DND-41 (cell line): ENCODE results near the gene CDA.

Experiments
- ATAC-seq: fragments of 200-7000 bp; cut with Tn5 transposase; 3 replicates; pipeline ENCODE4 v1.9.1; 2021; ENCODE audit warnings: low read depth; ENCODE audit not compliant: insufficient read depth
- DNase-seq: peaks from one replicate; pipeline ENCODE4 v3.0.0-alpha.2; 2020
- H2AFZ ChIP-seq: 2 replicates; pipeline ENCODE4 v1.6.0; 2012; ENCODE audit warnings: low read depth, low read length
- H3K27ac ChIP-seq: 2 replicates; pipeline ENCODE4 v1.5.1; 2012; ENCODE audit warnings: low read length, inconsistent platforms
- H3K27me3 ChIP-seq: fragments of 200-600 bp; sonication (generic); 2 replicates; pipeline ENCODE4 v1.6.0; 2012; ENCODE audit warnings: low read length, mild to moderate bottlenecking, inconsistent platforms; ENCODE audit not compliant: insufficient read depth, poor library complexity
- H3K36me3 ChIP-seq: 2 replicates; pipeline ENCODE4 v1.5.1; 2012; ENCODE audit warnings: low read length, inconsistent platforms; ENCODE audit not compliant: insufficient read depth
- H3K4me1 ChIP-seq: 2 replicates; pipeline ENCODE4 v1.5.1; 2012; ENCODE audit warnings: mild to moderate bottlenecking, low read length; ENCODE audit not compliant: insufficient read depth
- H3K4me2 ChIP-seq: 2 replicates; pipeline ENCODE4 v1.6.0; 2012; ENCODE audit warnings: mild to moderate bottlenecking, moderate library complexity, low read length, inconsistent platforms; ENCODE audit not compliant: insufficient read depth
- H3K4me3 ChIP-seq, 2 experiments: fragments of 200-600 bp in 1 of 2; shearing (Covaris generic) in 1 of 2; 2 replicates each; pipeline ENCODE4 v1.5.1; 2012 to 2016; ENCODE audit warnings: inconsistent platforms in 2 of 2, low read length in 2 of 2, mild to moderate bottlenecking in 2 of 2, low read depth in 1 of 2, moderate library complexity in 1 of 2
- H3K79me2 ChIP-seq: 2 replicates; pipeline ENCODE4 v1.6.0; 2012; ENCODE audit warnings: low read length, inconsistent platforms; ENCODE audit not compliant: insufficient read depth
- H3K9ac ChIP-seq: 2 replicates; pipeline ENCODE4 v1.6.0; 2012; ENCODE audit warnings: low read depth, mild to moderate bottlenecking, inconsistent platforms, low read length, moderate library complexity
- H3K9me3 ChIP-seq: 2 replicates; pipeline ENCODE4 v1.5.1; 2012; ENCODE audit warnings: low read length, moderate library complexity, mild to moderate bottlenecking, inconsistent platforms; ENCODE audit not compliant: insufficient read depth, severe bottlenecking
- H4K20me1 ChIP-seq: 2 replicates; pipeline ENCODE4 v1.6.0; 2012; ENCODE audit warnings: low read length; ENCODE audit not compliant: insufficient read depth
- EZH2 ChIP-seq: IDR thresholded peaks from 3 replicates; pipeline ENCODE4 v1.6.1; 2012; ENCODE audit warnings: borderline replicate concordance, low read depth, mild to moderate bottlenecking, moderate library complexity, low read length, inconsistent platforms; ENCODE audit not compliant: severe bottlenecking
- TF ChIP-seq, protein P1 (sequence below): IDR thresholded peaks from 2 replicates; pipeline ENCODE4 v1.5.1; 2012; ENCODE audit warnings: borderline replicate concordance, low read length, moderate library complexity, mild to moderate bottlenecking; ENCODE audit not compliant: poor library complexity, severe bottlenecking; ENCODE audit errors: extremely low read depth

Gene CDA

DNA sequence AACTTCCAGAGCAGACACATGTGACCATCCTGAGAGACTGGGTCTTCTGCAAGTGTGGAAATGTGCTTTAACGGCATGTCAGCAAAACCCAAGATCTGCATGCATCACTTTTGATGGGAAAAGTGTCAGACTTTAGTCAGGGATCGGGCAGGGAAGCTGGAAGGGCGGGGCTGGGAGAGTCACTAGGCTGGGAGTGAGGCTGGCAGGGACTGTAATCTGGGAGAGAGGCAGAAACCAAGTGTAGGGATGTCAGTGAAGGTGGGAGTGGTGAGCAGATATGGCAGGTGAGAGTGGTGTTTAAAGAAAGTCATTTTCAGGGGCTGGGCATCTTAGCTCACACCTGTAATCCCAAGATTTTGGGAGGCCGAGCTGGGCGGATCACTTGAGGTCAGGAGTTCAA lies 11.3 kb downstream of the CDA start:
- Histone ChIP-seq H2AFZ (no peak overlapping the region), H3K36me3 (no peaks in the 10 kb centered on the region), H3K9me3 (no peaks in the 10 kb centered on the region), H3K79me2 (no peaks in the 10 kb centered on the region), H3K4me2 (no peak overlapping the region), H3K4me3 (no peak overlapping the region), H3K4me1 (no peaks in the 10 kb centered on the region), H3K27me3 (no peaks in the 10 kb centered on the region), H4K20me1 (no peaks in the 10 kb centered on the region), H3K9ac (no peak overlapping the region), H3K27ac (no peak overlapping the region)
- TF ChIP-seq, protein P1, sequence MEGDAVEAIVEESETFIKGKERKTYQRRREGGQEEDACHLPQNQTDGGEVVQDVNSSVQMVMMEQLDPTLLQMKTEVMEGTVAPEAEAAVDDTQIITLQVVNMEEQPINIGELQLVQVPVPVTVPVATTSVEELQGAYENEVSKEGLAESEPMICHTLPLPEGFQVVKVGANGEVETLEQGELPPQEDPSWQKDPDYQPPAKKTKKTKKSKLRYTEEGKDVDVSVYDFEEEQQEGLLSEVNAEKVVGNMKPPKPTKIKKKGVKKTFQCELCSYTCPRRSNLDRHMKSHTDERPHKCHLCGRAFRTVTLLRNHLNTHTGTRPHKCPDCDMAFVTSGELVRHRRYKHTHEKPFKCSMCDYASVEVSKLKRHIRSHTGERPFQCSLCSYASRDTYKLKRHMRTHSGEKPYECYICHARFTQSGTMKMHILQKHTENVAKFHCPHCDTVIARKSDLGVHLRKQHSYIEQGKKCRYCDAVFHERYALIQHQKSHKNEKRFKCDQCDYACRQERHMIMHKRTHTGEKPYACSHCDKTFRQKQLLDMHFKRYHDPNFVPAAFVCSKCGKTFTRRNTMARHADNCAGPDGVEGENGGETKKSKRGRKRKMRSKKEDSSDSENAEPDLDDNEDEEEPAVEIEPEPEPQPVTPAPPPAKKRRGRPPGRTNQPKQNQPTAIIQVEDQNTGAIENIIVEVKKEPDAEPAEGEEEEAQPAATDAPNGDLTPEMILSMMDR: no peak
- no peak for TF ChIP-seq EZH2
- DNase-seq: no peak
- no peak for ATAC-seq

DNA sequence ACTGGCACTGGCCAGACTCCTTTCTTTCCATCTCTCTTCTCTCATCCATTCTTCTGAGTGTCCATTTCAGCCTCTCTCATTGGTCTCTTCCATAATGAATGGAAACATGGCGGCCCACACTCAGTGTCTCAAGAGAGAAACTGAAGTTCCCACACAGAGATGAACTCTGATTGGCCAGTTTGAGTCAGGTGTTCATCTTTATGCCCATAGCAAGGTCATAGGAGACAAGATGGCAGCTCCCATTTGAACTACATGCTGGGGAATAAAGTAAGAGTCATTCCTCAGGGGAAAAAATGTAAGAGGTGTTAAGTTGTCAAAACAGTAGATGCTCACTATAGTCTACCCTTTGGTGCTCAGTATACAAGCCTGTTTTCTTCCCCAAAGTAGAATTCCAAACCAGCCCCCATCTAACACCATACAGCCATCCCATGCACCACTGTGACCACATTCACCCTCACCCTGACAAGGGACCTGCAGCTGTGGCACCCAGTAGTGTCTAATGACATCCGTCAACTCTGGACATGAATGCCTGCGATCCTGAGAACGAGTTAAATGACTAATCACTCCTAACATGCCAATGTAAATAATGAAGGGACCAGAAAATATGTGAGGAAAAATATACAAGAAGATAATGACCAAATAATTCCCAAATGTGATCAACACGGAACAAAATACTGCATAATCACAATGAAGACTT lies 12.4 kb downstream of the CDA start:
- Histone ChIP-seq H3K4me2 (no peak overlapping the region), H3K27me3 (no peaks in the 10 kb centered on the region), H4K20me1 (no peaks in the 10 kb centered on the region), H3K4me3 (no peak overlapping the region), H2AFZ (no peak overlapping the region), H3K9me3 (no peaks in the 10 kb centered on the region), H3K36me3 (no peaks in the 10 kb centered on the region), H3K4me1 (no peaks in the 10 kb centered on the region), H3K27ac (no peak overlapping the region), H3K79me2 (no peaks in the 10 kb centered on the region), H3K9ac (no peak overlapping the region)
- TF ChIP-seq, protein P1: no peak
- ATAC-seq: no peak
- DNase-seq: no peak

DNA sequence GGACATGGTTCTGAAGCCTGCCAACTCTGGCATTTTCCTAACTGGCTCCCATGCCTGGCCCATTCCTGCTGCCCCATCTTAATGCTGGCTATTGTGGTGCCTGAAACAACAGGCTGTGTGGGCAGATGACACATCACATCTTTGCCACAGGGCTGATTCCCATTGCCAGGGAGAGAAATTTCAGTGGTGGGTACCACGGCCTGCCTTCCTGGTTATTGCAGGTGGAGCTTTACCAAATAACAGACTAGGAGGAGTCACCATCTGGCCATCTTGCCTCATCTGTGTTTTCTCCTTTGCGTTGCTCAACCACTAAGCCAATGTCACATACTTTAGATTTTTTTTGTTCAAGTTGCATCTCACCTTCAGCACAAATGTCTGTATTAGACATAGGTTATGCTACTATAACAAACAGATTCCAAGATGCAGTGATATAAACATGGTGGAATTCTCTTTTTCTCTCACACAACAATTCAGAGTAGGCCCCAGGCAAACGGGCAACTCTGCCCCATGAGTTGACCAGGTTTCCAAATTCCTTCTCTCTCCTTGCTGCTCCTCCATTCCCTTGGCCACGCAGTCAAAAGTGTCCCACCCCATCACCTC lies 14.1 kb downstream of the CDA start:
- Histone ChIP-seq H3K79me2 (no peaks in the 10 kb centered on the region), H3K27ac (no peak overlapping the region), H3K4me2 (no peak overlapping the region), H3K9me3 (no peaks in the 10 kb centered on the region), H3K36me3 (no peaks in the 10 kb centered on the region), H3K4me1 (no peaks in the 10 kb centered on the region), H2AFZ (no peak overlapping the region), H3K4me3 (no peak overlapping the region), H3K9ac (no peak overlapping the region), H4K20me1 (no peaks in the 10 kb centered on the region), H3K27me3 (peaks cover 2% of the 10 kb centered on the region)
- TF ChIP-seq, protein P1: no peak
- TF ChIP-seq EZH2: no peak
- DNase-seq: no peak
- ATAC-seq: no peak
